H1 (cell line): Measurements from ENCODE around the gene KBTBD13.

Experiments used
- CTCF ChIP-seq, 3 experiments: IDR thresholded peaks; 1 replicate in 2 of 3; 2 replicates in 1 of 3; pipeline versions ENCODE4 v1.5.1 to v1.6.1; 2011; ENCODE audit warnings: low read length in 3 of 3, mild to moderate bottlenecking in 3 of 3, inconsistent platforms in 2 of 3, low read depth in 1 of 3, moderate library complexity in 1 of 3; ENCODE audit not compliant: insufficient read depth in 1 of 3; ENCODE audit errors: control extremely low read depth in 1 of 3
- EZH2 ChIP-seq: fragments of 200-600 bp; sonication (generic); IDR thresholded peaks from 2 replicates; pipeline ENCODE4 v1.7.1; 2012; ENCODE audit warnings: low read depth, mild to moderate bottlenecking, moderate library complexity, low read length, inconsistent platforms; ENCODE audit not compliant: severe bottlenecking

- TF ChIP-seq CTCF (IDR thresholded peaks at IDR 0.05; ENCODE audit: control extremely low read depth in 1 of 3, insufficient read depth in 1 of 3, low read depth in 1 of 3, low read length in 3 of 3) (no peak), EZH2 (no peak)
These were observed 13.8 kb upstream of the KBTBD13 start for GRCh38 chr15:65062726-65063125.
